B cell (primary cell): Measurements from ENCODE around the gene FMNL2. TPM values are rescaled to one million over a fixed set of nuclear protein-coding genes. Genes with fewer than 3 reads are reported as not detected.
A peak's percentile ranks its signal among the peaks of the same experiment; 100 is the strongest.

Experiments
- ATAC-seq: fragments of 200-7000 bp; cut with Tn5 transposase; one replicate; pipeline ENCODE4 v1.10.0; 2021; ENCODE audit warnings: low read depth, mild to moderate bottlenecking, moderate number of reproducible peaks, moderate library complexity
- CTCF ChIA-PET: fragments of 350-600 bp; sonication (Branson Sonifier 250); formaldehyde crosslinking; loops from one replicate; lab custom pipeline; 2021; ENCODE audit warnings: antibody characterized with exemption, inconsistent platforms; lab: Charles Lee
- POLR2A ChIA-PET: fragments of 350-600 bp; sonication (Branson Sonifier 250); formaldehyde crosslinking; loops from one replicate; lab custom pipeline; 2021; ENCODE audit warnings: antibody characterized with exemption; lab: Charles Lee
- DNase-seq: peaks from one replicate; pipeline ENCODE4 v3.0.0; 2013
- H2AFZ ChIP-seq: 2 replicates; pipeline ENCODE4 v1.6.1; 2012; ENCODE audit warnings: mild to moderate bottlenecking, low read depth, low read length; ENCODE audit not compliant: insufficient read depth, poor library complexity, severe bottlenecking
- H3K27ac ChIP-seq, 2 donors: 1 replicate in 1 of 2; 2 replicates in 1 of 2; pipeline ENCODE4 v1.5.1; 2012 to 2013; ENCODE audit warnings: low read length in 2 of 2, mild to moderate bottlenecking in 2 of 2, moderate library complexity in 1 of 2
- H3K27me3 ChIP-seq, 4 experiments: fragments of 200-600 bp in 1 of 4; sonication (generic) in 1 of 4; replicated peaks in 1 of 4; 1 replicate in 2 of 4; 2 replicates in 2 of 4; pipeline versions ENCODE4 v1.6.1 to v1.7.0; 2013 to 2016; ENCODE audit warnings: low read length in 3 of 4, mild to moderate bottlenecking in 2 of 4, mixed read lengths in 1 of 4, moderate library complexity in 1 of 4; ENCODE audit not compliant: insufficient read depth in 4 of 4, control insufficient read depth in 3 of 4; ENCODE audit errors: control extremely low read depth in 1 of 4
- H3K36me3 ChIP-seq, 2 experiments: replicated peaks in 1 of 2; 1 replicate in 1 of 2; 2 replicates in 1 of 2; pipeline versions ENCODE4 v1.6.1 to v1.7.1; 2013; ENCODE audit warnings: low read length in 1 of 2; ENCODE audit not compliant: insufficient read depth in 2 of 2, control insufficient read depth in 1 of 2; ENCODE audit errors: control extremely low read depth in 1 of 2, extremely low read depth in 1 of 2
- H3K4me1 ChIP-seq, 2 donors: fragments of 200-600 bp in 1 of 2; sonication (generic) in 1 of 2; 1 replicate in 1 of 2; 2 replicates in 1 of 2; pipeline versions ENCODE4 v1.5.1 to v1.6.1; 2013 to 2017; ENCODE audit warnings: low read length in 2 of 2; ENCODE audit not compliant: control insufficient read depth in 2 of 2, insufficient read depth in 2 of 2
- H3K4me2 ChIP-seq: replicated peaks from 2 replicates; pipeline ENCODE3; 2012; ENCODE audit warnings: mild to moderate bottlenecking, low read depth, low read length; ENCODE audit not compliant: poor library complexity, severe bottlenecking
- H3K4me3 ChIP-seq, 5 experiments: fragments of 200-600 bp in 1 of 5; sonication (generic) in 1 of 5; 1 replicate in 3 of 5; 2 replicates in 2 of 5; pipeline versions ENCODE4 v1.5.1 to v1.7.0; 2011 to 2016; ENCODE audit warnings: low read length in 4 of 5, mild to moderate bottlenecking in 4 of 5, low read depth in 2 of 5, control low read depth in 1 of 5, moderate library complexity in 1 of 5; ENCODE audit not compliant: insufficient read depth in 1 of 5; ENCODE audit errors: control extremely low read depth in 1 of 5, extremely low read depth in 1 of 5
- H3K79me2 ChIP-seq: fragments of 200-600 bp; sonication (generic); one replicate; pipeline ENCODE4 v1.6.0; 2016; ENCODE audit warnings: low read length; ENCODE audit not compliant: control insufficient read depth, insufficient read depth
- H3K9ac ChIP-seq: fragments of 200-600 bp; sonication (generic); 2 replicates; pipeline ENCODE4 v1.6.1; 2017; ENCODE audit warnings: mild to moderate bottlenecking, low read length, moderate library complexity
- H3K9me3 ChIP-seq, 3 donors: one replicate each; pipeline versions ENCODE4 v1.6.1 to v1.7.1; 2013; ENCODE audit warnings: low read length in 2 of 3; ENCODE audit not compliant: control insufficient read depth in 2 of 3, insufficient read depth in 1 of 3; ENCODE audit errors: control extremely low read depth in 1 of 3
- H4K20me1 ChIP-seq: 2 replicates; pipeline ENCODE4 v1.6.0; 2012; ENCODE audit warnings: mild to moderate bottlenecking, low read length; ENCODE audit not compliant: insufficient read depth, control insufficient read depth, poor library complexity, severe bottlenecking
- H3K27ac Mint-ChIP-seq: one replicate; pipeline ENCODE4 v1.8.0; 2021; ENCODE audit warnings: mixed read lengths
- H3K27me3 Mint-ChIP-seq: one replicate; pipeline ENCODE4 v1.8.0; 2021; ENCODE audit warnings: mixed read lengths
- H3K4me1 Mint-ChIP-seq: one replicate; pipeline ENCODE4 v1.8.0; 2021; ENCODE audit warnings: mixed read lengths
- H3K4me3 Mint-ChIP-seq: one replicate; pipeline ENCODE4 v1.8.0; 2021; ENCODE audit warnings: mixed read lengths
- H3K9me3 Mint-ChIP-seq: one replicate; pipeline ENCODE4 v1.8.0; 2022; ENCODE audit warnings: mixed read lengths; ENCODE audit not compliant: insufficient read depth
- CTCF ChIP-seq: fragments of 200-600 bp; IDR thresholded peaks from one replicate; pipeline ENCODE4 v1.8.0; 2022; ENCODE audit warnings: antibody characterized with exemption, mild to moderate bottlenecking
- EZH2 ChIP-seq: IDR thresholded peaks from 2 replicates; pipeline ENCODE4 v1.6.1; 2012; ENCODE audit warnings: borderline replicate concordance, low read depth, mild to moderate bottlenecking, moderate library complexity, low read length; ENCODE audit not compliant: insufficient read depth, poor library complexity, severe bottlenecking
- WGBS: methylation state at CpG from one replicate; pipeline ENCODE4 v1.1.5; 2013; ENCODE audit warnings: missing lambda C conversion rate; ENCODE audit not compliant: insufficient coverage; 5-methylcytosine and 5-hydroxymethylcytosine counted together
- intact Hi-C: fragments of 100-400 bp; cut with micrococcal nuclease; formaldehyde crosslinking; loops from one replicate; pipeline ENCODE4 v1.10.0; 2022
- polyA plus RNA-seq: library from polyadenylated mRNA; depleted of rRNA; stranded (reverse); fragments of >200 nt; gene quantifications from 2 replicates; pipeline ENCODE4 v1.2.3, GENCODE V29; 2012
- total RNA-seq, 2 donors: library from RNA; stranded (reverse); fragments of 120-200 nt in 1 of 2; gene quantifications; 1 replicate in 1 of 2; 2 replicates in 1 of 2; pipeline versions ENCODE4 v1.2.3 to v1.2.4, GENCODE V29; 2013 to 2022

Gene FMNL2
- total and polyA plus RNA-seq, 2 donors (not counting 1 experiment from before 2014, with no cell fraction given): 0.73 to 8.8 TPM

GRCh38 chr2:152626911-152627339 is 292.0 kb downstream of the FMNL2 start:
- no peaks in the 10 kb centered on the region for H4K20me1 ChIP-seq
- no peak overlapping the region for H3K4me3 ChIP-seq
- no peaks in the 10 kb centered on the region for H3K4me1 Mint-ChIP-seq
- H3K27me3 ChIP-seq: no peaks in the 10 kb centered on the region
- H3K79me2 ChIP-seq: no peaks in the 10 kb centered on the region
- no peaks in the 10 kb centered on the region for H3K27me3 Mint-ChIP-seq
- ChIA-PET POLR2A (no interaction called here), CTCF (interaction anchor here (0.6 to 3.3 kb wide), 6 partner anchors 9 to 590 kb away, joined by 3 to 21 read pairs (median 6); partner anchors contain the start of gene STAM2)
- intact Hi-C loops: loop anchor here (1.0 kb wide), 1 partner anchor 437 kb away; no protein-coding TSS in a partner anchor
- TF ChIP-seq CTCF (no peak), EZH2 (no peak)
- no peaks in the 10 kb centered on the region for H3K9me3 Mint-ChIP-seq
- H3K27ac Mint-ChIP-seq: no peak overlapping the region
- H2AFZ ChIP-seq: no peak overlapping the region
- H3K36me3 ChIP-seq: no peaks in the 10 kb centered on the region
- DNase-seq: no peak
- 100% methylated on average over 1 of the region's 4 CpGs for WGBS
- no peak overlapping the region for H3K4me2 ChIP-seq
- no peak overlapping the region for H3K4me3 Mint-ChIP-seq
- H3K9ac ChIP-seq: no peak overlapping the region
- H3K4me1 ChIP-seq: no peaks in the 10 kb centered on the region
- ATAC-seq: no peak
- H3K9me3 ChIP-seq: no peaks in the 10 kb centered on the region
- H3K27ac ChIP-seq: no peak overlapping the region

GRCh38 chr2:152627351-152627957 is 292.5 kb downstream of the FMNL2 start:
- no CpG with 5 or more reads among the region's 1 CpG for WGBS
- no peak overlapping the region for H3K27ac ChIP-seq
- intact Hi-C loops: loop anchor here (1.0 kb wide), 1 partner anchor 437 kb away; no protein-coding TSS in a partner anchor
- ATAC-seq (no peak), DNase-seq (peak; percentile 33)
- Mint-ChIP-seq H3K27ac (no peak overlapping the region), H3K4me1 (no peaks in the 10 kb centered on the region), H3K4me3 (no peak overlapping the region), H3K27me3 (no peaks in the 10 kb centered on the region), H3K9me3 (no peaks in the 10 kb centered on the region)
- H3K9me3 ChIP-seq: no peaks in the 10 kb centered on the region
- no peaks in the 10 kb centered on the region for H3K36me3 ChIP-seq
- H3K9ac ChIP-seq: no peak overlapping the region
- POLR2A ChIA-PET: no interaction called here
- H4K20me1 ChIP-seq: no peaks in the 10 kb centered on the region
- H3K4me1 ChIP-seq: no peaks in the 10 kb centered on the region
- CTCF ChIA-PET: interaction anchor here (0.6 to 3.3 kb wide), 8 partner anchors 8 to 451 kb away, joined by 3 to 21 read pairs (median 6); partner anchors contain the start of gene STAM2
- H3K27me3 ChIP-seq: no peaks in the 10 kb centered on the region
- no peak overlapping the region for H3K4me2 ChIP-seq
- H3K79me2 ChIP-seq: no peaks in the 10 kb centered on the region
- H3K4me3 ChIP-seq: no peak overlapping the region
- no peak overlapping the region for H2AFZ ChIP-seq
- TF ChIP-seq CTCF: peak; percentile 71
- no peak for TF ChIP-seq EZH2
